H1 (cell line): Measurements from ENCODE around the gene MPRIP. TPM values are rescaled to one million over a fixed set of nuclear protein-coding genes. Genes with fewer than 3 reads are reported as not detected.
"Not testable (repeated sequence)": the region's sequence is repeated elsewhere in the genome, so short reads cannot be mapped to it uniquely, and the experiment has no call there.

Experiments
- CTCF ChIA-PET: fragments of 300-600 bp; sonication (Branson Sonifier 250); formaldehyde crosslinking; loops from one replicate; lab custom pipeline; 2021; ENCODE audit not compliant: partially characterized antibody; lab: Charles Lee
- POLR2A ChIA-PET: fragments of 300-600 bp; sonication (Branson Sonifier 250); formaldehyde crosslinking; loops from one replicate; lab custom pipeline; 2021; ENCODE audit warnings: inconsistent platforms; ENCODE audit not compliant: partially characterized antibody; lab: Charles Lee
- DNase-seq, 2 experiments: peaks; one replicate each; pipeline versions ENCODE4 v3.0.0 to v3.0.0-alpha.2; 2010 to 2022; ENCODE audit warnings: low spot score in 2 of 2, low read depth in 1 of 2, mixed read lengths in 1 of 2
- FAIRE-seq: peaks from 2 replicates; lab custom pipeline; 2011; peaks lifted over from hg19 to GRCh38; lab: Jason Lieb, UNC
- H2AFZ ChIP-seq: 2 replicates; pipeline ENCODE4 v1.8.1; 2012; ENCODE audit warnings: low read length, inconsistent platforms
- H2AK5ac ChIP-seq: 2 replicates; pipeline ENCODE4 v1.6.1; 2013; ENCODE audit warnings: low read depth, low read length
- H2BK120ac ChIP-seq: replicated peaks from 2 replicates; pipeline ENCODE3; 2013; ENCODE audit warnings: low read depth, low read length, inconsistent platforms
- H2BK12ac ChIP-seq: 2 replicates; pipeline ENCODE4 v1.6.1; 2013; ENCODE audit warnings: low read depth, low read length
- H2BK15ac ChIP-seq: 2 replicates; pipeline ENCODE4 v1.6.1; 2013; ENCODE audit warnings: low read length
- H2BK20ac ChIP-seq: 2 replicates; pipeline ENCODE4 v1.6.1; 2013; ENCODE audit warnings: low read length
- H2BK5ac ChIP-seq: 2 replicates; pipeline ENCODE4 v1.6.1; 2013; ENCODE audit warnings: low read depth, low read length
- H3K14ac ChIP-seq: 2 replicates; pipeline ENCODE4 v1.6.1; 2013; ENCODE audit warnings: inconsistent platforms; ENCODE audit not compliant: insufficient read length
- H3K18ac ChIP-seq: 2 replicates; pipeline ENCODE4 v1.6.1; 2013; ENCODE audit warnings: low read length; ENCODE audit errors: extremely low read depth
- H3K23ac ChIP-seq: 2 replicates; pipeline ENCODE4 v1.6.1; 2013; ENCODE audit warnings: inconsistent platforms; ENCODE audit not compliant: insufficient read length
- H3K23me2 ChIP-seq: 2 replicates; pipeline ENCODE4 v1.6.1; 2013; ENCODE audit warnings: low read depth, low read length
- H3K27ac ChIP-seq: 2 replicates; pipeline ENCODE4 v1.6.1; 2011; ENCODE audit warnings: low read depth, low read length, inconsistent platforms
- H3K27me3 ChIP-seq, 4 experiments: replicated peaks in 1 of 4; 1 replicate in 1 of 4; 2 replicates in 3 of 4; pipeline versions ENCODE4 v1.6.1 to v1.8.1; 2011 to 2013; ENCODE audit warnings: low read length in 3 of 4, mild to moderate bottlenecking in 3 of 4, inconsistent platforms in 2 of 4, mixed read lengths in 2 of 4, moderate library complexity in 1 of 4; ENCODE audit not compliant: control insufficient read depth in 3 of 4, insufficient read depth in 3 of 4; ENCODE audit errors: extremely low read depth in 1 of 4
- H3K36me3 ChIP-seq, 4 experiments: 2 replicates each; pipeline versions ENCODE4 v1.6.1 to v1.8.1; 2011 to 2013; ENCODE audit warnings: mild to moderate bottlenecking in 4 of 4, low read length in 3 of 4, moderate library complexity in 2 of 4, control low read depth in 1 of 4, inconsistent platforms in 1 of 4; ENCODE audit not compliant: insufficient read depth in 4 of 4, control insufficient read depth in 2 of 4
- H3K4ac ChIP-seq: replicated peaks from 2 replicates; pipeline ENCODE3; 2013; ENCODE audit warnings: low read length, low read depth, mixed read lengths, inconsistent platforms; ENCODE audit not compliant: insufficient read length
- H3K4me1 ChIP-seq, 4 experiments: replicated peaks in 1 of 4; 1 replicate in 1 of 4; 2 replicates in 3 of 4; pipeline versions ENCODE4 v1.6.1 to v1.8.1; 2011 to 2013; ENCODE audit warnings: low read length in 3 of 4, inconsistent platforms in 2 of 4, mixed read lengths in 1 of 4; ENCODE audit not compliant: insufficient read depth in 4 of 4, control insufficient read depth in 3 of 4
- H3K4me2 ChIP-seq, 2 experiments: 2 replicates each; pipeline versions ENCODE4 v1.6.1 to v1.8.1; 2011 to 2013; ENCODE audit warnings: low read depth in 2 of 2, low read length in 2 of 2, control low read depth in 1 of 2, inconsistent platforms in 1 of 2, mild to moderate bottlenecking in 1 of 2; ENCODE audit not compliant: insufficient read depth in 1 of 2
- H3K4me3 ChIP-seq, 4 experiments: fragments of 200-600, 300-600 bp in 1 of 4; sonication (generic), shearing (Covaris generic), sonication (Bioruptor Twin) in 1 of 4; 2 replicates each; pipeline versions ENCODE4 v1.5.1 to v1.8.1; 2011 to 2016; ENCODE audit warnings: low read length in 4 of 4, low read depth in 3 of 4, control low read depth in 2 of 4, inconsistent platforms in 2 of 4, mild to moderate bottlenecking in 2 of 4, mixed read lengths in 1 of 4, moderate library complexity in 1 of 4; ENCODE audit not compliant: insufficient read depth in 2 of 4; ENCODE audit errors: extremely low read depth in 1 of 4
- H3K56ac ChIP-seq: replicated peaks from 2 replicates; pipeline ENCODE3; 2013; ENCODE audit warnings: low read depth, mild to moderate bottlenecking, mixed read lengths, low read length, inconsistent platforms; ENCODE audit not compliant: insufficient read length
- H3K79me1 ChIP-seq: 2 replicates; pipeline ENCODE4 v1.6.1; 2013; ENCODE audit warnings: low read depth, low read length, control low read depth
- H3K79me2 ChIP-seq, 2 experiments: 2 replicates each; pipeline versions ENCODE4 v1.6.1 to v1.8.1; 2012 to 2013; ENCODE audit warnings: low read length in 2 of 2, mild to moderate bottlenecking in 2 of 2, inconsistent platforms in 1 of 2; ENCODE audit not compliant: insufficient read depth in 2 of 2, control insufficient read depth in 1 of 2
- H3K9ac ChIP-seq, 4 experiments: replicated peaks in 1 of 4; 1 replicate in 1 of 4; 2 replicates in 3 of 4; pipeline versions ENCODE4 v1.6.1 to v1.8.1; 2011 to 2013; ENCODE audit warnings: low read depth in 3 of 4, low read length in 3 of 4, control low read depth in 2 of 4, mild to moderate bottlenecking in 2 of 4, moderate library complexity in 2 of 4, inconsistent platforms in 1 of 4; ENCODE audit errors: extremely low read depth in 1 of 4
- H3K9me3 ChIP-seq, 2 experiments: 2 replicates each; pipeline versions ENCODE4 v1.6.1 to v1.8.1; 2012 to 2013; ENCODE audit warnings: mild to moderate bottlenecking in 2 of 2, moderate library complexity in 2 of 2, control low read depth in 1 of 2, inconsistent platforms in 1 of 2, low read depth in 1 of 2, low read length in 1 of 2, mixed read lengths in 1 of 2; ENCODE audit not compliant: insufficient read depth in 2 of 2
- H4K20me1 ChIP-seq, 2 experiments: replicated peaks in 1 of 2; 2 replicates each; pipeline versions ENCODE3 to v1.8.1; 2011 to 2013; ENCODE audit warnings: inconsistent platforms in 2 of 2, low read length in 2 of 2, mild to moderate bottlenecking in 1 of 2; ENCODE audit not compliant: insufficient read depth in 2 of 2, control insufficient read depth in 1 of 2
- H4K5ac ChIP-seq: 2 replicates; pipeline ENCODE4 v1.6.1; 2013; ENCODE audit warnings: low read length, low read depth, mixed read lengths, inconsistent platforms; ENCODE audit not compliant: insufficient read length
- H4K8ac ChIP-seq: 2 replicates; pipeline ENCODE4 v1.8.0; 2013; ENCODE audit warnings: mild to moderate bottlenecking, moderate library complexity, low read length, inconsistent platforms; ENCODE audit not compliant: insufficient read depth; ENCODE audit errors: extremely low read depth
- H4K91ac ChIP-seq: replicated peaks from 2 replicates; pipeline ENCODE3; 2013; ENCODE audit warnings: low read length, mixed read lengths, inconsistent platforms; ENCODE audit not compliant: insufficient read length
- WGBS, 2 experiments: shearing (Covaris generic) in 1 of 2; methylation state at CpG; one replicate each; pipeline versions ENCODE4 v1.1.6 to v1.1.7; 2013 to 2015; ENCODE audit warnings: low lambda C conversion rate in 2 of 2, mixed read lengths in 2 of 2, inconsistent platforms in 1 of 2, low coverage in 1 of 2, missing lambda C conversion rate in 1 of 2; ENCODE audit not compliant: insufficient replicate concordance in 2 of 2, insufficient coverage in 1 of 2, insufficient read length in 1 of 2; ENCODE audit errors: extremely low coverage in 1 of 2, missing lambda C conversion rate in 1 of 2; 5-methylcytosine and 5-hydroxymethylcytosine counted together
- polyA plus RNA-seq, 7 experiments: library from polyadenylated mRNA; depleted of rRNA in 3 of 7; stranded (reverse) in 5 of 7; unstranded in 2 of 7; fragments of >200 nt in 5 of 7; fragments of 200-250 nt in 2 of 7; gene quantifications; 1 replicate in 5 of 7; 2 replicates in 1 of 7; 4 replicates in 1 of 7; pipeline versions ENCODE4 v1.2.1 to v1.2.3, GENCODE V29; 2011 to 2013; ENCODE audit warnings: missing spikeins in 2 of 7, mixed read lengths in 2 of 7
- total RNA-seq: library from RNA; stranded (reverse); fragmentation: NEBNext Ultra II Directional; extraction: Animal tissue kit (Norgen Biotek cat#: 25700); gene quantifications from 2 replicates; pipeline ENCODE4 v1.2.1, GENCODE V29; 2021

Gene MPRIP
- total and polyA plus RNA-seq, 2 of the 8 experiments (the other 6 are each of a cell fraction or from before 2014, with no cell fraction given): 48.6 to 146 TPM

GRCh38 chr17:17013828-17014747 lies 28.2 kb upstream of the MPRIP start:
- H3K14ac ChIP-seq, H3K4ac ChIP-seq, POLR2A ChIA-PET, H3K36me3 ChIP-seq, H3K4me1 ChIP-seq, H2BK120ac ChIP-seq, H3K23me2 ChIP-seq, H3K4me3 ChIP-seq, H2AK5ac ChIP-seq, H3K9me3 ChIP-seq, H3K9ac ChIP-seq, H3K79me2 ChIP-seq, H4K20me1 ChIP-seq, DNase-seq, H3K27me3 ChIP-seq, H3K4me2 ChIP-seq, H3K79me1 ChIP-seq, H2AFZ ChIP-seq, H3K27ac ChIP-seq, H2BK15ac ChIP-seq, H3K18ac ChIP-seq, H4K5ac ChIP-seq, H3K23ac ChIP-seq, H2BK5ac ChIP-seq, FAIRE-seq, H4K8ac ChIP-seq, H2BK20ac ChIP-seq, H2BK12ac ChIP-seq, H4K91ac ChIP-seq, H3K56ac ChIP-seq: not testable (repeated sequence)
- WGBS, 2 experiments: 82% methylated on average over 14 of the region's 14 CpGs; no CpG with 5 or more reads in 1 of the 2 experiments
- CTCF ChIA-PET: interaction anchor here (0.8 to 2.6 kb wide), 3 partner anchors 22 to 153 kb away, joined by 3 to 14 read pairs (median 3); no protein-coding TSS in a partner anchor
